ENCODE measurements around the gene UMPS.

Gene UMPS

DNA sequence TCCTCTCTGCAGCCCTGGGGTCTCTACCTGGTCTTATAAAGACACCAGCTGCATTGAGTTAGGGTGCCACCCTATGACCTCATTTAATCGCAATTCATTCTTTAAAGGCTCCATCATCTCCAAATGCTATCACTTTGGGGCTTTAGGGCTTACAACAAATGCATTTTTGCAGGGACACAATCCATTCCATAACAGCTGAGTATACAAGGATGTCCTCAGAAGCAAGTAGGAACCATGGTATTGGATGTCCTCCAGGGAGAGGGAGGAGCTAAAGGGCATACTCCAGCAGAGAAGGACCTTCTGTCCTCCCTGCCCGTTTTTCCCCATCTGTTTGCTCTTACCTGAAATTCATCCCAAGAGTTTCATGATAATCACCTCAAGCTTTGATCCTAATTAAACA, 30.3 kb downstream of the UMPS start:
- H3K27ac ChIP-seq (ENCODE audit: low read depth, low read length) = no peak overlapping the region
- H3K4me1 ChIP-seq (ENCODE audit: control insufficient read depth, insufficient read depth, low read length) = no peaks in the 10 kb centered on the region
- peaks cover 14% of the 10 kb centered on the region for H3K36me3 ChIP-seq (ENCODE audit: control insufficient read depth, insufficient read depth, low read length)
- H3K9ac ChIP-seq (ENCODE audit: low read length) = no peak overlapping the region
- no peak overlapping the region for H3K4me3 ChIP-seq (ENCODE audit: low read length)
- no peaks in the 10 kb centered on the region for H3K27me3 ChIP-seq (ENCODE audit: control insufficient read depth, insufficient read depth, low read length)

DNA sequence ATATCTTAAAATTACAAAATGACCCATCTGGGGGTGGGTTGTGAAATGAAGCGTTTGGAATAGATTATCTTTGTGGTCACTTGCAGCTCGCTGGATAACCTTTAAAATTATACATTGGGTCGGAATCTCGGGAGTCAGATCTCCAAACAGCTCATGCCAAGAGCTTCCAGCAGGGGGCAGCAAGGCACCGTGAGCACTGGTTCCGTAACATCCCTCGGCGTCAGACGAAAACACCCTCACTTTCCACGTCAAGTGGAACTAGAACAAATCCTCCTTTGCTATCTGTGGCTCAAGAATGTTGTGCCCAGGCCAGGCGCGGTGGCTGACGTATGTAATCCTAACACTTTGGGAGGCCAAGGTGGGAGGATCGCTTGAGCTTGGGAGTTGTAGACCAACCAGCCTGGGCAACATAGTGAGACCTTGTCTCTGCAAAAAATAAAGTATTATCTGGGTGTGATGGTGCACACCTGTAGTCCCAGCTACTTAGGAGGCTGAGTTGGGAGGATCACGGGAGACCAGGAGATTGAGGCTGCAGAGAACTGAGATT, 31.1 kb downstream of the UMPS start:
- Histone ChIP-seq H3K4me1 (ENCODE audit: control insufficient read depth, insufficient read depth, low read length) (no peaks in the 10 kb centered on the region), H3K27me3 (ENCODE audit: control insufficient read depth, insufficient read depth, low read length) (no peaks in the 10 kb centered on the region), H3K4me3 (ENCODE audit: low read length) (no peak overlapping the region), H3K9ac (ENCODE audit: low read length) (no peak overlapping the region), H3K36me3 (ENCODE audit: control insufficient read depth, insufficient read depth, low read length) (peaks cover 16% of the 10 kb centered on the region), H3K27ac (ENCODE audit: low read depth, low read length) (peak overlapping the region; percentile 45)

DNA sequence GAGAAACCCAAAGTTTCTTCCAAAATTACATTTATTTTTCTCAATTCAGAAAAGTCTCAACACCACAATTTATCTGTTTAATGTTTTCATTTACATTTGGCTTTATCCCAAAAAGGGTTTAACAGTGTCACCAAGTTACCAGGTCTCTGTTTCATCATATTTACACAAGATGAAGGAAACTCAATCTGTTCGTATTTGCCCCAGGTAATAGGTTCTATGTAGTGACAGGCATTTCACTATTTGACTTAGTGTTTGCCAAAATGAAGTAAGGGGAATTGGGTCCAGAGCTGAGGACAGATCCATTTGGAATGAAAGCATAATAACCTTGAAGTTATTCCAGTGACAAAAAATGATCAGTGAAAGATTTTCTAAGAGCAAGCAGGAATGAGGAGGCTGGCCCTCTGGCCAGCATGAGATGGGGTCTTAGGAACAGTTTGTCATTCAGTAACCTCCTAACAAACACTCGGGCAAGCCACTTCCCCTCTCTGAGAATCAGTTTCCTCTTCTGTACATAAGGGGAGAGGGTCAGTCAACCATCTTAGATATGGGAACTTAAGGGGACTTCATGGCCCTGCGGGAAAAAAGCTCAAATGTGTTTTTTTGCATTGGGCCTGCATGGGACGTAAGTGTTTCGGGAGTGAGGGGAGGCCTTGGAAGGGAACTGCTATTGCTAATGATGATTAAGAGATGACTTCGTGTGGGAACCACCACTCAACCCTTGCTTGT, 31.8 kb downstream of the UMPS start:
- Histone ChIP-seq H3K4me1 (ENCODE audit: control insufficient read depth, insufficient read depth, low read length) (no peaks in the 10 kb centered on the region), H3K27me3 (ENCODE audit: control insufficient read depth, insufficient read depth, low read length) (no peaks in the 10 kb centered on the region), H3K4me3 (ENCODE audit: low read length) (no peak overlapping the region), H3K27ac (ENCODE audit: low read depth, low read length) (peak overlapping the region; percentile 45), H3K9ac (ENCODE audit: low read length) (no peak overlapping the region), H3K36me3 (ENCODE audit: control insufficient read depth, insufficient read depth, low read length) (peaks cover 16% of the 10 kb centered on the region)

DNA sequence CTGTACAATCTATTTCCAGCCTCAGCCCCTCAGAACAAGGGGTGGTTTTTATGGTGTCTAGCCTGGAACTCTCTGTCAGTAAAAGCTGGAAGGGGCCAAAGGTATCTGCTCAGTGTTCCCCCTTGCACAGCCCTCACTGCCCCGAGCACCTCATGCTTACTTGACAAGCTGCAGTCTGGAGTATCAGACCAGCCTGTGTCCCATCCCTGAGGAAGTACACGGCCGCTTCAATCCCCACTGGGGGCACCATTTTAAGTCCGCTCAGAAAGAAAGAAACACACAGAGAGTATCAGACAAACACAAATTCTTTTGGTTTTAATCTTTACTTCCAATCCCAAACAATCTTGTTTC, 32.4 kb downstream of the UMPS start:
- Histone ChIP-seq H3K4me3 (ENCODE audit: low read length) (no peak overlapping the region), H3K4me1 (ENCODE audit: control insufficient read depth, insufficient read depth, low read length) (no peaks in the 10 kb centered on the region), H3K27me3 (ENCODE audit: control insufficient read depth, insufficient read depth, low read length) (no peaks in the 10 kb centered on the region), H3K36me3 (ENCODE audit: control insufficient read depth, insufficient read depth, low read length) (peaks cover 16% of the 10 kb centered on the region), H3K9ac (ENCODE audit: low read length) (no peak overlapping the region), H3K27ac (ENCODE audit: low read depth, low read length) (no peak overlapping the region)

DNA sequence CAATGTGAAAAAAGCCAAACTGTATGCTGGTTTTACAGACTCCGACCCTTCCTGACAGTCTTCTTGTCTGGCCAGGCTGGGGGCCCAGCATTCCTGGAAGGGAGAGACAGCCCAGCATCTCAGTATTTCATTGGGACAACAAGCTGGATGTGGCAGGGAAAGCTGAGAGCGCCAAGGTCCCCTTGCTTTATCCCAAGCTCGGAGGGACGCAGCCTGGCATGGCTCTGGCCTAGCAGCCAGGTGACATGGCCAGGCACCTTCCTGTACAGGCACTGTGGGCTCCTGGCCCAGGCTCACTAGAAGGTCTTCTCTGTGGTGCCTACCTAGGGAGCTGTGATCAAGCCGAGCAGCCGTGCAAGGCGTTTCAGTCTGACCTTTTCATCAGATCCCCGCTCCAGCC, 33.0 kb downstream of the UMPS start:
- no peak overlapping the region for H3K9ac ChIP-seq (ENCODE audit: low read length)
- peaks cover 16% of the 10 kb centered on the region for H3K36me3 ChIP-seq (ENCODE audit: control insufficient read depth, insufficient read depth, low read length)
- H3K4me3 ChIP-seq (ENCODE audit: low read length) = no peak overlapping the region
- H3K27me3 ChIP-seq (ENCODE audit: control insufficient read depth, insufficient read depth, low read length) = no peaks in the 10 kb centered on the region
- no peak overlapping the region for H3K27ac ChIP-seq (ENCODE audit: low read depth, low read length)
- no peaks in the 10 kb centered on the region for H3K4me1 ChIP-seq (ENCODE audit: control insufficient read depth, insufficient read depth, low read length)

DNA sequence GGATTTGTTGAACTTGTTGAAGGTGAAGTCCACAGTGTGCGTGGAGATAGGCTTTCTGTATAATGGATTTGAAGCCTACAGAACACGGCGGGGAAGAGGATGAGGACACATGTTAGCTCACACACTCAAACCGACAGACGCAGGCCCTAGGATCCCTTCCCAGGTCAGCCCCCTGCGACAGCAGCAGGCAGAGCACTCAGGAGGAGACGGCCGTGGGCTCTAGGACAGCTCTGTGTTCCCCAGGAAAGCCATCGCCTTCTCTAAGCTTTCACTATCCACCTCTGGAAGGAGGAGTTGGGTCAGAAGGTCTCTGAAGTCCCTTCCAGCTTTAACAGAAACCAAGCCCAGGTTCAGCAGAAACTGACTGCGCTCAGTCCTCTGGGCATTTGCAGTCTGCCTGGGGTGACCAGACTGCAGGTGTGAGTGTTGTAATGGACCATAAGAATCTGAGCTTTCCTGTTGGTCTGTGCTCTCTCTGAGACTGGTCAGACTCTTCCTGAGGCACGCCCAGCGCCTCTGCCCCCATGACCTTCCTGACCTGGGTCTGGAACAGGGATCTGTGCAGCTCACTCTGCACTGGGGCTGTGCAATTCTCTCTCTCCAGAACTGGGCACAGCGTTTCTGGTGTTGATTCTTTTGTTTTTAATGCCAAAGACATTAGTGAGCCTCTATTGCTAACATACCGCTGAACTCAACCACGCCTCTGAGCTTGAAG, 33.5 kb downstream of the UMPS start:
- H3K4me1 ChIP-seq (ENCODE audit: control insufficient read depth, insufficient read depth, low read length) = no peaks in the 10 kb centered on the region
- H3K9ac ChIP-seq (ENCODE audit: low read length) = no peak overlapping the region
- H3K4me3 ChIP-seq (ENCODE audit: low read length) = no peak overlapping the region
- H3K36me3 ChIP-seq (ENCODE audit: control insufficient read depth, insufficient read depth, low read length) = peaks cover 16% of the 10 kb centered on the region
- H3K27me3 ChIP-seq (ENCODE audit: control insufficient read depth, insufficient read depth, low read length) = no peaks in the 10 kb centered on the region
- H3K27ac ChIP-seq (ENCODE audit: low read depth, low read length) = no peak overlapping the region

DNA sequence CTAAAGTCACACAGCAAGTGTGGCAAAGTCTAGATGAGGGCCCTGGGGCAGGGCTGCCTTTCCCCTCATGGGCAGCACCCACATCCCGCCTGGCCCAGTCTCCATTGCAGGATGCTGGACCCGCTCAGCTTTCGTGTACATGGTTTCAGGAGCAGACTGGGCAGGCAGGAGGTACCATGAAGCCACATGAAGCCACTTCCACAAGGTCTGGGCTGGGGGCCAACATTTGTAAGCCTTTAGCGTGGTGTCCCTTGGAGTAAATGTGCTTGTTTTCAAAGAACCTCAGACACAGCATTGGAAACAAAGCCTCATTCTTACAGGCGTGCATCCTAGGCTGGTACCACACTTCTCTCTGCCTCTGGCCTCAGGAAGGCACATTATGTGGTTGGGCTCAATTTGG, 34.5 kb downstream of the UMPS start:
- Histone ChIP-seq H3K27me3 (ENCODE audit: control insufficient read depth, insufficient read depth, low read length) (no peaks in the 10 kb centered on the region), H3K9ac (ENCODE audit: low read length) (no peak overlapping the region), H3K36me3 (ENCODE audit: control insufficient read depth, insufficient read depth, low read length) (peaks cover 16% of the 10 kb centered on the region), H3K27ac (ENCODE audit: low read depth, low read length) (no peak overlapping the region), H3K4me3 (ENCODE audit: low read length) (no peak overlapping the region), H3K4me1 (ENCODE audit: control insufficient read depth, insufficient read depth, low read length) (no peaks in the 10 kb centered on the region)

DNA sequence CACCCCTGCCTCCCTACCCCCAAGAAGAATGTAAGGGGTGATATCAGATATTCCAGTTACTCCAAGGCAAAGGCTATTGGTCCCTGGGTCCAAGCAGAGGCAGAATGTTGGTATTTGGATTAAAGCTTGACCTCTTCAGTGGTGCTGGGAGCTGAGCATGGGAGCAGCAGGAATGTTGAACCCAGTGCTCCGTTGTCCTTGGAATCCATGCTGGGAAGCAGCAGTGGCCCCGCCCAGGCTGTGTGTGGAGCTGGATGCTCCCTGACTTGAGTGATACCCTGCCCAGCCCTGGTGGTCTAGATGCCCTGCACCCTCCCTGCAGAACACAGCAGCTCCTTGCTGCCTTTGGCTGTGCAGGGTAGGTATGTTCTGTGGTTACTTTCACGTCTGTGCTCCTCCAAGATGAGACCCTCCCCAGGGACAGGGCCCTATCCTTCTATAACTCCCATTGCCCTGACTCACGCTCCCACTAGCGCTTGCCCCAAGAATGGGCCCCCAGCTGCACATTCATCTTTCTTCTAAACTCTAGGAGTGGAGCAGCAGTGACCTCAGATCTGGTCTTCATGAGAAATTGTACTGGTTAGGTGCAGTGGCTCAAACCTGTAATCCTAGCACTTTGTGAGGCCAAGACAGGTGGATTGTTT, 35.1 kb downstream of the UMPS start:
- Histone ChIP-seq H3K9ac (ENCODE audit: low read length) (no peak overlapping the region), H3K36me3 (ENCODE audit: control insufficient read depth, insufficient read depth, low read length) (peaks cover 16% of the 10 kb centered on the region), H3K27ac (ENCODE audit: low read depth, low read length) (no peak overlapping the region)

DNA sequence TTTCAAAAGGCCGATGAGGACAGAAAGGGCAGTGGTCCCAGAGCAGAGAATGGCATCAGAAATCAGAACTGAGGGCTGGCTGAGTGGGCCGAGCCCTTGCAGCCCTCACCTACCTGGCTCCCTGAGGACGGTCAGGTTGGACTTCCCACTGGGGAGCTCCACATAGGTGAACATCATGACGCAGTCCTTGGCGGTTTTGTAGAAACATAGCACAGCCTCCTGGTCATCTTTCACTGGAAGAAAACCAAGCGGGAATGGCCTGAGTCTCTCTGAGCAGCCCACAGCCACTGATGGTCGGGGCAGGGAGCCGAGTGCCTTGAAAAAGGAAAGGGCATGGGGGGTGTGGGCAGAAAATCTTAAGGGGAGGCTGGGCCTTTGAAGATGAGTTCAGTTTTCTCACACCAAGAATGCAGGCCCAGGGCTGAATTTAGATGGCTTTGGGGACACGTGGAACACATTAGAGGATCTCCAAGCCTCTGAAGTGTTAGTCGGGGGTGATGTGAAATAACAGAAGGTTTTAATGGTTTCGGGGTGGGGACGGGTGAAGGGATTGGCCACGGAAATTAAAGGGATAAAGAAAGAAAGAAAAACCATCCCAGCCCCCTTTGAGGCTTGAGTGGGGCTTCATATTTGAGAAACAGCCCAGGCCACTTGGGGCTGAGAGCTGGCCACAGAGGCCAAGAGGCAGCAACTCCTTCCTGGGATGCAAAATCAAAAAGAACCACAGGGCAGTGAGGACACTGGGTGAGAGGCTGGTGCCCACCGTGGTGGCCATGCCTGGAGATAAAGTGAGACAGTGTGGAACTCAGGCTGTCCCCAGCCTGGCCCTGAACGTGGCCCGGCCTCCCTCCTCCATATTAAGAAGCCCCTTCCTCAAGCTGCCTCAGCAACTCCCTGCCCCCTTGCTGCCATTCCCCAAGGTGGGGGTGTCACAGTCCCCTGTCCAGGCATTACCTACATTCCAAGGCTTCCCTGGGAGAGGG, 36.2 kb downstream of the UMPS start:
- H3K4me1 ChIP-seq (ENCODE audit: control insufficient read depth, insufficient read depth, low read length) = peaks cover 13% of the 10 kb centered on the region
- H3K36me3 ChIP-seq (ENCODE audit: control insufficient read depth, insufficient read depth, low read length) = peaks cover 16% of the 10 kb centered on the region
- H3K4me3 ChIP-seq (ENCODE audit: low read length) = no peak overlapping the region
- H3K9ac ChIP-seq (ENCODE audit: low read length) = no peak overlapping the region
- H3K27ac ChIP-seq (ENCODE audit: low read depth, low read length) = no peak overlapping the region
- H3K27me3 ChIP-seq (ENCODE audit: control insufficient read depth, insufficient read depth, low read length) = no peaks in the 10 kb centered on the region

More for the DNA sequence above, 35.1 kb downstream of the UMPS start:
- Histone ChIP-seq H3K4me3 (ENCODE audit: low read length) (no peak overlapping the region), H3K4me1 (ENCODE audit: control insufficient read depth, insufficient read depth, low read length) (peaks cover 3% of the 10 kb centered on the region), H3K27me3 (ENCODE audit: control insufficient read depth, insufficient read depth, low read length) (no peaks in the 10 kb centered on the region)

DNA sequence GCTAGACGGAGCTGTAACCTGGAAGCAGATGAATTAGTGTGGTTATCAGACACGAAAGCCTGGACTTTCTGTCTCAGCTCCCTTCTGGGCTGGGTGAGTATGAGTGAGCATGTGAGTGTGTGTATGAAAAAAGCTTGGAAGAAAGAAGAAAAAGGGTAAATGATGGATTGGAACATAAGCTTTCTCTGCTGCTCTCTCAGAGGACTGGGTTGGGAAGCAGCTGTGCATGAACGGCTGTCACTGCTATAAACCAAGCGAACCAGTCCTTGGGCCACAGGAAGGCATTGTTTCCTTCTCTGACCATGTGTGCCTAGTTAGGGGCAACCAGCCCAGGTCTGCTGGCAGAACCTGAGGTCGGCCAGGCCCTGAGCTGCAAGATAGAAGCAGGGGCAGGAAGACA, 37.0 kb downstream of the UMPS start:
- no peak overlapping the region for H3K4me3 ChIP-seq (ENCODE audit: low read length)
- H3K4me1 ChIP-seq (ENCODE audit: control insufficient read depth, insufficient read depth, low read length) = peaks cover 18% of the 10 kb centered on the region
- peaks cover 16% of the 10 kb centered on the region for H3K36me3 ChIP-seq (ENCODE audit: control insufficient read depth, insufficient read depth, low read length)
- no peak overlapping the region for H3K9ac ChIP-seq (ENCODE audit: low read length)
- no peak overlapping the region for H3K27ac ChIP-seq (ENCODE audit: low read depth, low read length)
- no peaks in the 10 kb centered on the region for H3K27me3 ChIP-seq (ENCODE audit: control insufficient read depth, insufficient read depth, low read length)

DNA sequence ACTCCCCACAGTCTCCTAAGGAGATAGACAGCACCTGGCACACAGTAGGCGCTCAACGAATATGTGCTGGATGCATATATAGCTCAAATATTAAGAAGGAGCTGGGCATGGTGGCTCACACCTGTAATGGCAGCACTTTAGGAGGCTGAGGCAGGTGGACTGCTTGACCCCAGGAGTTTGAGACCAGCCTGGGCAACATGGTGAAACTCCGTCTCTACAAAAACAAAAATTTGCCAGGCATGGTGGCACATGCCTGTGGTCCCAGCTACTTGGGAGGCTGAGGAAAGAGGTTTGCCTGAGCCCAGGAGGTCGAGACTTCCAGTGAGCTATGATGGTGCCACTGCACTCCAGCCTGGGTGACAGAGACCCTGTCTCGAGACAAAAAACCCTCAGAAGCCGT, 37.4 kb downstream of the UMPS start:
- Histone ChIP-seq H3K27me3 (ENCODE audit: control insufficient read depth, insufficient read depth, low read length) (no peaks in the 10 kb centered on the region), H3K36me3 (ENCODE audit: control insufficient read depth, insufficient read depth, low read length) (peaks cover 16% of the 10 kb centered on the region), H3K27ac (ENCODE audit: low read depth, low read length) (no peak overlapping the region), H3K4me3 (ENCODE audit: low read length) (no peak overlapping the region), H3K9ac (ENCODE audit: low read length) (no peak overlapping the region), H3K4me1 (ENCODE audit: control insufficient read depth, insufficient read depth, low read length) (peaks cover 18% of the 10 kb centered on the region)

DNA sequence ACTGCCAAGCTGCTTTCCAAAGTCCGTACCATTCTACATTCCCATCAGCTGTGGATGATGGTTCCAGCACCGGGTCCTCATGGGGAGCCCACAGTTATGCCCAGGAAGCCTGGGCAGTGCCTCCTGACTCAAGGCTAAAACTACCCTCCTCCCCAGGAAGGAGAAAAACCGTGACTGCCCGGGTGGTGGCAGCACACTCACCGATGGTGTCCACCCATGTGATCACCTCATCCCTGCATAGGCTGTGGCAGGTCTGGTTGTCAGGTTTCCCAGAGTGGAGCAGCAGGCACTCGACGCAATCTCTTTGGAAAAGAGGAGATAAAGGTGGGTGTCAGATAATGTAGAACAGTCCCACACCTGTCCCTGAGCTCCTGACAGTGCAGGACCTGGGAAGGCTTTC, 38.6 kb downstream of the UMPS start:
- H3K27me3 ChIP-seq (ENCODE audit: control insufficient read depth, insufficient read depth, low read length) = no peaks in the 10 kb centered on the region
- no peak overlapping the region for H3K27ac ChIP-seq (ENCODE audit: low read depth, low read length)
- H3K4me3 ChIP-seq (ENCODE audit: low read length) = no peak overlapping the region
- H3K4me1 ChIP-seq (ENCODE audit: control insufficient read depth, insufficient read depth, low read length) = peaks cover 20% of the 10 kb centered on the region
- H3K9ac ChIP-seq (ENCODE audit: low read length) = no peak overlapping the region
- H3K36me3 ChIP-seq (ENCODE audit: control insufficient read depth, insufficient read depth, low read length) = peaks cover 13% of the 10 kb centered on the region
